NCI-H146 treated with DMSO at 0.1 percent for 48 hours (cell line): Measurements from ENCODE around the gene RNASE4.
"Not testable (repeated sequence)": the region's sequence is repeated elsewhere in the genome, so short reads cannot be mapped to it uniquely, and the experiment has no call there.

Experiments used
- DNase-seq: peaks from one replicate; lab custom pipeline; 2025; ENCODE audit not compliant: unreplicated experiment; lab: John Stamatoyannopoulos, UW

Gene RNASE4

GRCh38 chr14:20683891-20684661 lies at the start of gene RNASE4:
TSS of gene RNASE4 (plus strand) at chr14:20684560. CDS start at chr14:20699372, 14,812 bp downstream.
- DNase-seq = no peak

GRCh38 chr14:20641591-20641990 lies 42.8 kb upstream of the RNASE4 start, which contains the start of gene OR6S1:
TSS of gene OR6S1 (minus strand) at chr14:20641691. CDS start at chr14:20641691, 0 bp downstream.
- no peak for DNase-seq

- no peak for DNase-seq
Measured at GRCh38 chr14:20642182-20642581, 42.2 kb upstream of the RNASE4 start.

GRCh38 chr14:20642755-20643154 lies 41.6 kb upstream of the RNASE4 start:
- not testable (repeated sequence) for DNase-seq

DNA sequence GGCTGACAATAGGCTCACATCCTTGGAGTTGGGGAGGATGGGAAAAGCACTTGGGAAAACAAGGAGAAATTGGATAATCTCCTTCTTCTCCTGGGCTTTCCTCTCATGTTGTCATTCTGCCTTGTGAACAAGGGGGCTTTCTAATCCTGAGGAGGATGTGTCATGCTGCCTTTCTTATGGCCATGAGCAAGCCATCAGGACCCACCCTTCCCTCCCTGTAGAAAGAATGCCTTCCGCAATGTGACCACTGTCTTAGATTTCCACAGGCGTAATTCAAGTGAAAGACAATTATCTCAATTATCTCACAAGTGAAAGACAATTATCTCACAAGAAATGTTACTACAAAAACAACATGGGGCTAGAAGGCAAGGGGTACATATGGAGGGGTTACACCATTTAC lies 39.8 kb upstream of the RNASE4 start:
- no peak for DNase-seq

- DNase-seq = no peak
Measured at GRCh38 chr14:20645481-20645880, 38.9 kb upstream of the RNASE4 start.

DNA sequence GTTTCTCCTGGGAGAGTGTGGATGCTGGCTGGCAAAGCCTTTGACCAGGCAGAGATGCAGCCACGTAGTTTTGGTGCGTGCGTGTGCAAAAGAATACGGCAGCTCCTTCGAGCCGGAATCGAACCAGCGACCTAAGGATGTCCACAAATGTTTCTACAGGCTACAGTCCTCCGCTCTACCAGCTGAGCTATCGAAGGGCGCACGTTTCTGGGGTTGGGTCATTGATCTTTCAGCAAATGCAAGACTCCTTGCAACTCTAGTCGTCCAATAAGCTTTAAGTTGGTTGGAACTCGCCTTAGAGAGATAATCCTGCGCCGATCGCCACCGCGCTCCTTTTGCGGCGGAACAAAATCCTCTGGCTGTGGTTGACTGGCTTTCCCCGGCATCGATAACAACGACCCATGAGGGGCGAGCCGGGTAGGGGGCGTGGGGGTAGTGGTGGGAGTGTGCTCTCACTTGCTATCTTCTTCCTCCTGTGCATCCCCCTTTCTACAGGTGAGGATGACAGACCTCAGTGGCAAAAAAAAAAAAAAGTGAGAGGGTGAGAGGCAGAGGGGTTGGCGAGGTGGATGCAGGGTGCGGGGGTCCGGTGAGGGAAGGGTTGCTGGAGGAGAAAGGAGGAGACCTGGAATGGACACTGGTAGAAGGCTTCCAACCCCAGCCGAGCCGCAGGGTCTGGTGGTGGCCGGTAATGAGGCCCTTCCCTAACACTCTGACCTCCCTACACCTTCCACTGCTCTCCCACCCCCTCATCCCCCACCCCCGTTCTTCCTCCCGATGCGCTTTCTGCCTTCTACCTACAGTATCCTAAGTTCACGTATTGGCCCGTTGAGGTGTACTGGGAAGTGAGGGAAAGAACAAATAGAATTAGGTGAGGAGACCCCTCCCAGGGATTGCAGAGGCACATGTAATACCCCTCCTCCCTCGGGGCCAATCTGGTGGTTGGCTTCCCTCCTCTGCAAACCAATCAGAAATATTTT lies 31.1 kb upstream of the RNASE4 start:
- DNase-seq = no peak

- DNase-seq = no peak
Measured at GRCh38 chr14:20655851-20656250, 28.5 kb upstream of the RNASE4 start.

DNA sequence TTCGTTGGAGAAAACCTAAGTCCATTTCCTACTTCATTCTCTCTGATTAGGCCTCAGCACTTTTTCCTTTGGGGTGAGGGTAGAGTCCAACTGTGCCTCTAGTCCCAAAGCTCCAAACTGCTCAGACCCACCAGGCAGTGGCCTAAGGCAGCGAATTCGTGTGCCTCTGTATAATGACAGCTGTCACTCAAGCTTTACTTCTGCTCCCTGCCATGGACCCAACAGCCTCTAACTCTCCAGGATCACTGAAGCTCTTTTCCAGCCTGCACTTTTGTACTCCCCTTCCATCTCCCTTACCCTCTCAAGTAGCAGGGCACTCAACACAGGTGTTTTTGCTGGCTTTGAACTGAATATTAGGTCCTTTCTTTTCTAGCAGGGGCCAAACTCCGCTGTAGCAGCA lies 28.1 kb upstream of the RNASE4 start:
- no peak for DNase-seq

DNA sequence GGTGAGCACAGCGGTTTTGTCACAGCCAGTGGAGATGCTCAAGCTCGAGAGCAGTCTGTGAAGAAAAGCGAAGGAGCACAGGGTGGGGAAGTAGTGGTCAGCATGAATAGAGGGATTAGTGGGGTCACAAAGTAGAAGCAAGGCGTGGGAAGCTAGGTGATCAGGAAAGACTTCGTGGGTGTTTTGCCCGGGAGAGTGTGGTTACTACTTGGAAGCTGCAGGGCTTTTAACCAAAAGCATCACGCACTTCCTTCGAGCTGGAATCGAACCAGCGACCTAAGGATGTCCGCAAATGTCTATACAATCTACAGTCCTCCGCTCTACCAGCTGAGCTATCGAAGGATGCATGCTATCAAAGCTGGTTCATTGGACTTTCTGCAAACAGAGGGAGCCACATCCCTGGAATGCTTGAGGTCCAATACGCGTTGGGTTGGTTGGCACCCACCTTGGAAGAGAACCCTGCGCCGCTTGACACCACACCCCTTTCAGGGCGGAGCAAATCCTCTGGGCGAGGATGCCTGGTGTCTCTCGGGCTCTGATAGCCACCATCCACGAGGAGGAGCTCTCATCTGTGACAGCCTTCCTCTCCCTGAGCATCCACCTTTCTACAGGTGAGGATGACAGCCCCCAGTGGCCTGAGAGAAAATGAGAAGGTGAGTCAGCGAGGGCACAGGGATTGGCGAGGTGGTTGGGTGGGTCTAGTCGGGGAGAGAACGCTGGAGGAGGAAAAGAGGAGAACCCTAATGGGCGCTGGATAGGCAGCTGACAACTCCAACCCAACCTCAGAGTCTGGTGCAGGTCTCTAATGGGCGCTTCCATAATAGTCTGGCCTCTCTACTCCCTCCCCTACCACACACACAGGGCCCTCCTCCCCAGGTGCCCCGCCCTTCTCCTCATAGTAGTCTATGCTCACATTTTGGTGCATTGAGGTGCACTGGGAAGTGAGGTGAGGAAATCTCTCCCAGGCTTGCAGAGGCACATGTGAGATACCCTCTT lies 26.8 kb upstream of the RNASE4 start:
- no peak for DNase-seq

DNA sequence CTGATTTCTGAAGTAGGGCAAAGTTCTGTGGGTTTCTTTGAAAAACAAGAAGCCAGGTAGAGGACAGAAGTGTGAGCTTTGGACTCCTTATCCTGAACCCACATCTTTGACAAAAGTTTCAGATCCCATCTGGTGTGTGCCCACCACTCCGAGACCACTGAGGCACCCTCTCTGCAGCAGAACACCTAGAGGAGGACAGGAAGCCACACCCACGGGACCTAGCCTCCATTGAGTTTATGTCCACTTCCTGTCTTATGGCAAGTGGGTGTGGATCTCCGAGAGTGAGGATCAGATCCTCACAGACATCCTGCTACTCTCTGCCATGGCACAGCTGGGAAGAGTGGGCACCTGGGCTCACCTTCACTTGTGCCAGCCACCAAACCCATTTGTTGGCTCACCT lies 26.1 kb upstream of the RNASE4 start:
- no peak for DNase-seq

- DNase-seq = no peak
Measured at GRCh38 chr14:20659336-20659735, 25.0 kb upstream of the RNASE4 start.

DNA sequence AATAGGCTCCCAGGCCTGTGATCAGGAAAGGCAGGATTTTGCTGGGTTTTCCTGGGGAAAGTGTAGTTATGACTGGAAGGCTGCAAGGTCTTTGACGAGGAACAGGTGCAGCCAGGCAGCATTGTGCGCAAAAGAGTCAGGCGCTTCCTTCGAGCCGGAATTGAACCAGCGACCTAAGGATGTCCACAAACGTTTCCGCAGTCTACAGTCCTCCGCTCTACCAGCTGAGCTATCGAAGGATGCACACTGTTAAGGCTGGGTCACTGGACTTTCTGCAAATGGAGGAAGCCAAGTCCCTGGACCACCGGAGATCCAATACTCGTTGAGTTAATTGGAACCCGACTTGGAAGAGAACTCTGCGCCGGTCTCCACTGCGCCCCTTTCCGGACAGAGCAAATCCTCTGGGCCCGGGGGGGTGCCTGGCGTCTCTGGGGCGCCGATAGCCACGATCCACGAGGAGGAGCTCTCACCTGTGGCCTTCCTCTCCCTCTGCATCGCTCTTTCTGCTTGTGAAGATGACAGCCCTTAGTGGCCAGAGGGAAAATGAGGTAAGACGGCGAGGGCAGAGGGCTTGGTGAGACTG lies 24.5 kb upstream of the RNASE4 start:
- DNase-seq = no peak

GRCh38 chr14:20661197-20661596 lies 23.2 kb upstream of the RNASE4 start:
- DNase-seq = no peak

DNA sequence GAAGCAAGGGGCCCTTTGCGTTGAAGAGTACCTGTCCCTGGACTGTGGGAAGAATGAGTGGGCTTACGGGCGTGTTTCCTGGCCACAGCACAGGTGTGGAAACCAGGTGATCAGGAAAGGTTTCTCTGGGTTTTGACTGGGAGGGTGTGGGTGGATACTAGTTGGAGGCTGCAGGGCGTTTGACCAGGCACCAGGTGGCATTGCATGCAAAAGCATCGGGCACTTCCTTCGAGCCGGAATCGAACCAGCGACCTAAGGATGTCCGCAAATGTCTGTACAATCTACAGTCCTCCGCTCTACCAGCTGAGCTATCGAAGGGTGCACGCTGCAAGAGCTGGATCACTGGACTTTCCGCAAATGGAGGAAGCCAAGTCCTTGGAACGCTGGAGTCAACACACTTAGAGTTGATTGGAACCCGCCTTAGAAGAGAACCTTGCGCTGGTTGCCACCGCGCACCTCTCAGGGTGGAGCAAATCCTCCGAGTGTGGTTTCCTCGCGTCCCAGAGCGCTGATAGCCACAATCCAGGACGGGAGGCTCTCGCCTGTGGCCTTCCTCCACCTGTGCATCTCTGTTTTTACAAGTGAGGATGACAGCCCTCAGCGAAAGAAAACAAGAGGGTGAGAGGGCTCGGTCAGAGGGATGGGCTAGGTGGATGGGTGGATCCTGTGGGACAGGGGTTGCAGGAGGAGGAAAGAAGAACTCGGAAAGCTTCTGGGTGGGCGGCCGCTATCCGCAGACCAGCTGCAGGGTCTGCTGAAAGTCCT lies 21.2 kb upstream of the RNASE4 start:
- DNase-seq = no peak

GRCh38 chr14:20666400-20666961 lies 17.9 kb upstream of the RNASE4 start:
- not testable (repeated sequence) for DNase-seq

GRCh38 chr14:20667957-20668356 lies 16.4 kb upstream of the RNASE4 start:
- no peak for DNase-seq

GRCh38 chr14:20668969-20669368 lies 15.4 kb upstream of the RNASE4 start:
- no peak for DNase-seq

DNA sequence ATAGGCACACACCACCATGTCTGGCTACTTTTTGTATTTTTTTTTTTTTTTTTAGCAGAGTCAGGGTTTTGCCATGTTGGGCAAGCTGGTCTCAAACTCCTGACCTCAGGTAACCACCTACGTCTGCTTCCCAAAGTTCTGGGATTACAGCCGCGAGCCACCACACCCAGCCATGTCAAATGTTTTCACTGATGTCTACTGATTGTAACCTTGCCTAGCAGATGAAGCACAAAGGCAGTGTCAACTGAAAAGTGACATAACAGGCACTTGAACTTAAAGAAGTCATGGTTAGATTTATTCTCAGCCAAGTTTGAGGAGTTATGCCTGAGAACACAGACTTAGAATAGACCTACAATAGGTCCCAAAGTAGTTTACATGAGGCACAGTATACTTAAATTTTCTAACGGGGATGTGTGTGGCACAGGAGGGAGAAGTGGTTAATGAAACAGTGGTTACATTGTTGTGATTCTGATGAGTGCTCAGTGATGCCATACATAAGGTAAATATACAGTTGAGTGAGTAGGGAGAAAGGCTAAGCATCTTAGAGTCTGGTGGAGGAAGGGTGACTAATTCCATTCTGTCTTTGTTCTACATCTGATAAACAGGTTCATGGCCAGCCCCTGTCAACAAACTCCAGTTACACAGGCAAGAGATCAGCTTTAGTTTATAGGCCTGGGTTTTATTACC lies 12.6 kb upstream of the RNASE4 start:
- no peak for DNase-seq
